Brain microvascular endothelial cell (primary cell): ENCODE data around the gene FGF5.

Source experiments
- DNase-seq: peaks from one replicate; pipeline ENCODE4 v3.0.0-alpha.2; 2020
- H3K27ac ChIP-seq: fragments of 250-450 bp; sonication (Bioruptor Pico); 2 replicates; pipeline ENCODE4 v1.5.1; 2020; ENCODE audit warnings: mild to moderate bottlenecking, moderate library complexity
- H3K27me3 ChIP-seq: fragments of 250-450 bp; sonication (Bioruptor Pico); replicated peaks from 2 replicates; pipeline ENCODE4 v1.5.1; 2020; ENCODE audit warnings: mild to moderate bottlenecking
- H3K36me3 ChIP-seq: fragments of 250-450 bp; sonication (Bioruptor Pico); replicated peaks from 2 replicates; pipeline ENCODE4 v1.5.1; 2020; ENCODE audit warnings: mild to moderate bottlenecking
- H3K4me3 ChIP-seq: 2 replicates; pipeline ENCODE4 v1.5.1; 2011; ENCODE audit warnings: low read depth, mild to moderate bottlenecking, control low read depth, low read length, moderate library complexity
- in situ Hi-C: cut with HindIII; loops from 2 replicates; pipeline ENCODE4 v1.10.0; 2017; ENCODE audit warnings: low sequenced_read_pairs, low pct_ligation_motif_present
- TF ChIP-seq, protein P1 (sequence below): IDR thresholded peaks from 2 replicates; pipeline ENCODE4 v1.5.1; 2011; ENCODE audit warnings: low read depth, mild to moderate bottlenecking, moderate library complexity, low read length, control low read depth, inconsistent platforms; ENCODE audit errors: missing control alignments

FGF5 gene

DNA sequence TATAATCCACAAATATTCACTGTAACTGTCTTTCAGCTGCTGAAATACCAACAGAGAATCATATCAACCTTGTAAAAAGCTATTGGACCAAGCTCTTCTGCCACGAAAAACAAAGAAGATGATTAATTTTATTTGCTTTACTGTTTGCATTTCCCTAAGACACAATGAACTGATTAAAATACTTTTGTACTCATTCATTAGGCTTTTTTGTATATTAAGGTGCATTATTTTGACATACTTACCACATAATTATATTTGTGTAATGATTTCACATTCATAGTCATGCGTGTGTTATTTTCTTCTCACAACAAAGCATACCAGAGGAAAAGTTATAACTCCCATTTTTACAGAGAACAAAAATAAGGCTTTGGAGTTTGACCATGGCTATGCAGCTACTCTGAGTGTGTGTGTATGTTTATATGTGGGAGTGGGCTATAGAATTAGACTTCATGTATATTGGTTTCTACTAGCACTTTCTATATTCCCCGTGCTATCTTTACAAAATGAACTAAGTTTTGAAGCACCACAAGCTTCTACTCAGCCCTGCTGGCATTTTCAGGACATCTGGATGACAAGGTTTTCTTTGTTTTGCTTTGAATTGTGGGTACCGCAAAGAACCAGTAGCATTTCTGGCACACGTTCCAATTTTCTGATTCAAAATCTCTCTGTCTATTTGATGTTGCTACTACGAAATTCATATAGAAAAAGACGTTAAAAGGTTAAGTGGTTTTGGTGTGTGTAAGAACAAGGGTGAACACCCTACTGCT lies 11.0 kb upstream of the FGF5 start:
- in situ Hi-C loops, result no loop called here
- TF ChIP-seq, protein P1, sequence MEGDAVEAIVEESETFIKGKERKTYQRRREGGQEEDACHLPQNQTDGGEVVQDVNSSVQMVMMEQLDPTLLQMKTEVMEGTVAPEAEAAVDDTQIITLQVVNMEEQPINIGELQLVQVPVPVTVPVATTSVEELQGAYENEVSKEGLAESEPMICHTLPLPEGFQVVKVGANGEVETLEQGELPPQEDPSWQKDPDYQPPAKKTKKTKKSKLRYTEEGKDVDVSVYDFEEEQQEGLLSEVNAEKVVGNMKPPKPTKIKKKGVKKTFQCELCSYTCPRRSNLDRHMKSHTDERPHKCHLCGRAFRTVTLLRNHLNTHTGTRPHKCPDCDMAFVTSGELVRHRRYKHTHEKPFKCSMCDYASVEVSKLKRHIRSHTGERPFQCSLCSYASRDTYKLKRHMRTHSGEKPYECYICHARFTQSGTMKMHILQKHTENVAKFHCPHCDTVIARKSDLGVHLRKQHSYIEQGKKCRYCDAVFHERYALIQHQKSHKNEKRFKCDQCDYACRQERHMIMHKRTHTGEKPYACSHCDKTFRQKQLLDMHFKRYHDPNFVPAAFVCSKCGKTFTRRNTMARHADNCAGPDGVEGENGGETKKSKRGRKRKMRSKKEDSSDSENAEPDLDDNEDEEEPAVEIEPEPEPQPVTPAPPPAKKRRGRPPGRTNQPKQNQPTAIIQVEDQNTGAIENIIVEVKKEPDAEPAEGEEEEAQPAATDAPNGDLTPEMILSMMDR, result no peak
- Histone ChIP-seq H3K4me3 (no peak overlapping the region), H3K27ac (no peak overlapping the region), H3K27me3 (no peaks in the 10 kb centered on the region), H3K36me3 (no peaks in the 10 kb centered on the region)
- DNase-seq, result no peak

DNA sequence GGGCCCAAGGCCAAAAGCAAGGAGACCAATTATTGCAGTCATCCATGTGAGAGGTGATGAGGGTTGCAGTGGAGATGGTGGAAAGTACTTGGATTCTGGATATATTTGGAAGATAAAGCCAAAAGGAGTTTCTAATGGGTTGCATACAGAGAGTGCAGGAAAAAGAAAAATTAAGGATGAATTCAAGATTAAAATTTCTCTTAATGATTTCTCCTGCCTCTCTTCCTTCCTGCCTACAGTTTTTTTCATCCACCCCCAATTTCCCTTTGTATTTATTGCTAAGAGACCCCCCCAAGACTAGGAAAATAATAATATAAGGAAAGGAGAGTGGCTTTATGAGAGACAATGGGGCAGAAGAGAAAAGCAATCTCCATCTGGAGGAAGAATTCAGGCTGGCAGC lies 8.6 kb upstream of the FGF5 start:
- TF ChIP-seq, protein P1, result no peak
- Histone ChIP-seq H3K4me3 (no peak overlapping the region), H3K36me3 (no peaks in the 10 kb centered on the region), H3K27ac (no peak overlapping the region), H3K27me3 (no peaks in the 10 kb centered on the region)
- no peak for DNase-seq
- in situ Hi-C loops, result no loop called here

DNA sequence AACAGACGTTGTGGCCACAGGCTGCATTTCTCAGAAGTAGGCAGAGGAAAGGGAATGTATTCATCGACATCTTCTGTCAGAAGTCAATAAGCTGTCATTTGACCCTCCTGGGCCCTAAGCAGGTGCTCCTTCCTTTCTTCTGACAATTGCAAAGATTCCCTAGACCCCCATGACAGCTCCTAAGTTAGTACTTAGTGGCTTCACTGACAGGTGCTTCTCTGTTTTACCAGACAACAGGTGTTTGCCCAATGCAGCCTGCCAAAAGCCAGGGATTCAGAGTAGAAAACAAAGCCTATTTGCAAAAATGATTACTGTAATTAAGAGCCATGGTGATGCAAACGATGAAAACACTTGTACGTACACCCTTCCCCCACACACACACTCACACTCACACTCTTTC lies 7.5 kb upstream of the FGF5 start:
- DNase-seq, result no peak
- in situ Hi-C loops, result no loop called here
- no peaks in the 10 kb centered on the region for H3K27me3 ChIP-seq
- no peak overlapping the region for H3K27ac ChIP-seq
- H3K4me3 ChIP-seq, result no peak overlapping the region
- TF ChIP-seq, protein P1, result no peak
- H3K36me3 ChIP-seq, result no peaks in the 10 kb centered on the region

DNA sequence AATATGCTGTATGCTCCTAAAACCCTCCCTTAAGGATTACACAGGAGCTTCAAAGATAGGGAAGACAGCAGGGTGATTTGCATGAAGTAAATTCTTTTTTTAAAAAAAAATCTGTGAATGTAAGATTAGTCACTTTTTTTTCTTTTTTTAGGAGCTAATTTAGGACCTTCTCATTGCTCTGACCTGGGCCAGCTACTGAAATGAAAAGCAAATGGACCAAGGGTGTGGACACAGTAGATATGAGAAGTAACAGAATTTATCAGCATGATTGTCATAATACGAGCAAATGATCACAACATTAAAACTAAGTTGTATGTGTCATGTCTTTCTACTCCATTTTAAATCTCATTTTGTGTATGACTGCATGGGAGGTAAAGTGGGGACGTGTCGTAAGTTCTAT lies 6.6 kb upstream of the FGF5 start:
- Histone ChIP-seq H3K27ac (no peak overlapping the region), H3K36me3 (no peaks in the 10 kb centered on the region), H3K4me3 (no peak overlapping the region), H3K27me3 (no peaks in the 10 kb centered on the region)
- TF ChIP-seq, protein P1, result no peak
- DNase-seq, result no peak
- in situ Hi-C loops, result no loop called here

DNA sequence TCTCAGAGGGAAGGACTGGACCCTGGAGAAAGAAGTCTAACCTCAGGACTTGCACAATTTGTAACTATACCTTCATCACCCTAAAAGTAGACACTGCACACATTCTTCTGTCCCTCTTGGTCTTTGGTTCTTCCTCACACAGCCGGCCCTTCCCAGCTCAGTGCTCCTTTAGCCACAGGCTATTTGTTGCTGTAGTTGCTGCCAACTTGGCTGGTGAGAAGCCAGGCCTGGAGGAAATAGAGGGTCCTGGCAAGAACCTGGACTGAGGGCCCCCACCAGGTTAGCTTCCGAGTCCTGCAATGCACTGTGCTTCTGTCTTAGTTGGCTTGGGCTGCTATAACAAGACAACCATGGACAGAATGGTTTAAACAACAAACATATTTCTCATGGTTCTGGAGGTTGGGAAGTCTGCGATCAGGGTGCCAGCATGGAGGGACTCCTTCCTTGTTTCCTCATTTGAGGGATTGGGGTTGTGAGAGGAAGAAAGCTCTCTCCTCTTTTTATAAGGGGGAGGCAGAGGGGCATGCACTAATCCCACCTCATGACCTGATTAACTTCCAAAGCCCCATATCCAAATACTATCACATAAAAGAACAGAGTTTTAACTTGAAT lies 4.4 kb upstream of the FGF5 start:
- H3K4me3 ChIP-seq, result no peak overlapping the region
- no peak for DNase-seq
- TF ChIP-seq, protein P1, result no peak
- H3K36me3 ChIP-seq, result no peaks in the 10 kb centered on the region
- no peak overlapping the region for H3K27ac ChIP-seq
- in situ Hi-C loops, result no loop called here
- H3K27me3 ChIP-seq, result no peaks in the 10 kb centered on the region
